Tibial artery (tissue), 4 donors: Measurements from ENCODE around the gene ZBTB7C.
A peak's percentile ranks its signal among the peaks of the same experiment; 100 is the strongest.

ENCODE experiments used
- DNase-seq, 2 donors: peaks; one replicate each; pipeline ENCODE4 v3.0.0-alpha.2; 2019
- H3K27ac ChIP-seq, 2 donors: fragments of 200-600 bp; sonication (generic) in 1 of 2; 1 replicate in 1 of 2; 2 replicates in 1 of 2; pipeline ENCODE4 v1.5.1; 2018 to 2019; ENCODE audit warnings: mild to moderate bottlenecking in 1 of 2
- H3K27me3 ChIP-seq, 2 donors: fragments of 200-600 bp; sonication (generic) in 1 of 2; one replicate each; pipeline versions ENCODE4 v1.5.1 to v1.6.0; 2016 to 2019
- H3K36me3 ChIP-seq, 3 donors: fragments of 200-600 bp; sonication (generic) in 2 of 3; one replicate each; pipeline ENCODE4 v1.5.1; 2016 to 2019; ENCODE audit warnings: mild to moderate bottlenecking in 2 of 3
- H3K4me1 ChIP-seq, 4 donors: fragments of 200-600 bp; sonication (generic) in 2 of 4; 1 replicate in 3 of 4; 2 replicates in 1 of 4; pipeline ENCODE4 v1.5.1; 2016 to 2019
- H3K4me3 ChIP-seq, 2 donors: fragments of 200-600 bp; sonication (generic) in 1 of 2; 1 replicate in 1 of 2; 2 replicates in 1 of 2; pipeline ENCODE4 v1.5.1; 2018 to 2019; ENCODE audit warnings: mild to moderate bottlenecking in 2 of 2
- H3K9me3 ChIP-seq, 3 donors: fragments of 200-600 bp; sonication (generic) in 1 of 3; one replicate each; pipeline ENCODE4 v1.5.1; 2016 to 2019
- CTCF ChIP-seq, 2 experiments: fragments of 200-600 bp in 1 of 2; fragments of 450-650 bp in 1 of 2; IDR thresholded peaks; one replicate each; pipeline ENCODE4 v1.5.1; 2017 to 2019; ENCODE audit warnings: antibody characterized with exemption in 2 of 2, mild to moderate bottlenecking in 1 of 2, moderate library complexity in 1 of 2
- intact Hi-C: fragments of 100-400 bp; cut with DNase I; formaldehyde crosslinking; loops from one replicate; pipeline ENCODE4 v1.15.0; 2023; ENCODE audit warnings: low total_unique reads

The ZBTB7C gene

GRCh38 chr18:48035556-48035860 lies 373.7 kb downstream of the ZBTB7C start:
- Histone ChIP-seq H3K36me3 (peaks cover 5 to 14% (median 5%) of the 10 kb centered on the region in 3 donors), H3K4me1 (peaks cover 0 to 29% (median 5%) of the 10 kb centered on the region in 4 donors), H3K9me3 (no peaks in the 10 kb centered on the region), H3K27me3 (no peaks in the 10 kb centered on the region), H3K4me3 (no peak overlapping the region), H3K27ac (peak overlapping the region in 1 of 2 donors; percentile 15)
- intact Hi-C loops: loop anchor here (10.0 kb wide), 1 partner anchor 299 kb away; no protein-coding TSS in a partner anchor
- peak in 1 of 2 donors; percentile 62 for DNase-seq
- no peak for TF ChIP-seq CTCF (IDR thresholded peaks at IDR 0.05)

GRCh38 chr18:48034651-48035555 lies 374.3 kb downstream of the ZBTB7C start:
- intact Hi-C loops: loop anchor here (10.0 kb wide), 1 partner anchor 300 kb away; no protein-coding TSS in a partner anchor
- no peak for TF ChIP-seq CTCF (IDR thresholded peaks at IDR 0.05)
- H3K36me3 ChIP-seq: peaks cover 4 to 8% (median 5%) of the 10 kb centered on the region in 3 donors
- no peak overlapping the region for H3K27ac ChIP-seq
- no peaks in the 10 kb centered on the region for H3K27me3 ChIP-seq
- no peaks in the 10 kb centered on the region for H3K9me3 ChIP-seq
- peak; percentile 18 to 54 for DNase-seq
- peaks cover 0 to 29% (median 5%) of the 10 kb centered on the region in 4 donors for H3K4me1 ChIP-seq
- no peak overlapping the region for H3K4me3 ChIP-seq

- peak overlapping the region in 1 of 2 donors; percentile 11 for H3K27ac ChIP-seq
- no peak overlapping the region for H3K4me3 ChIP-seq
- H3K27me3 ChIP-seq: no peaks in the 10 kb centered on the region
- peak; percentile 16 to 54 for DNase-seq
- peaks cover 0 to 32% (median 5%) of the 10 kb centered on the region in 4 donors for H3K4me1 ChIP-seq
- no peak for TF ChIP-seq CTCF (IDR thresholded peaks at IDR 0.05)
- no peaks in the 10 kb centered on the region for H3K9me3 ChIP-seq
- intact Hi-C loops: loop anchor here (10.0 kb wide), 1 partner anchor 301 kb away; no protein-coding TSS in a partner anchor
- H3K36me3 ChIP-seq: peaks cover 0 to 7% (median 0%) of the 10 kb centered on the region in 3 donors
Measured at GRCh38 chr18:48033790-48034650, 375.2 kb downstream of the ZBTB7C start.

GRCh38 chr18:48032876-48033789 lies 376.1 kb downstream of the ZBTB7C start:
- no peak overlapping the region for H3K27ac ChIP-seq
- peaks cover 0 to 38% (median 6%) of the 10 kb centered on the region in 4 donors for H3K4me1 ChIP-seq

More at GRCh38 chr18:48032876-48033789, 376.1 kb downstream of the ZBTB7C start:
- no peaks in the 10 kb centered on the region for H3K27me3 ChIP-seq
- peaks cover 0 to 7% (median 0%) of the 10 kb centered on the region in 3 donors for H3K36me3 ChIP-seq
- peak; percentile 18 to 35 for DNase-seq
- H3K9me3 ChIP-seq: no peaks in the 10 kb centered on the region
- TF ChIP-seq CTCF (IDR thresholded peaks at IDR 0.05): no peak
- H3K4me3 ChIP-seq: no peak overlapping the region
- intact Hi-C loops: loop anchor here (10.0 kb wide), 1 partner anchor 302 kb away; no protein-coding TSS in a partner anchor
